ENCODE measurements around the gene MICU2.
"Not testable (repeated sequence)": the region's sequence is repeated elsewhere in the genome, so short reads cannot be mapped to it uniquely, and the experiment has no call there.

The MICU2 gene

GRCh38 chr13:21595546-21595822 is 8.5 kb downstream of the MICU2 start:
- intact Hi-C loops (cut with DNase I), result no loop called here

GRCh38 chr13:21594715-21595545 is 9.0 kb downstream of the MICU2 start:
- DNase-seq, result no peak
- intact Hi-C loops (cut with DNase I), result no loop called here

More at GRCh38 chr13:21595546-21595822, 8.5 kb downstream of the MICU2 start:
- no peak for DNase-seq

GRCh38 chr13:21590665-21591456 is 13.1 kb downstream of the MICU2 start:
- DNase-seq; intact Hi-C loops (cut with DNase I): not testable (repeated sequence)

GRCh38 chr13:21590231-21590630 is 13.7 kb downstream of the MICU2 start:
- intact Hi-C loops (cut with DNase I), result no loop called here
- DNase-seq, result no peak

- intact Hi-C loops (cut with DNase I); DNase-seq: not testable (repeated sequence)
Measured at GRCh38 chr13:21589510-21589909, 14.5 kb downstream of the MICU2 start.

GRCh38 chr13:21588411-21588810 is 15.6 kb downstream of the MICU2 start:
- DNase-seq; intact Hi-C loops (cut with DNase I): not testable (repeated sequence)

GRCh38 chr13:21584973-21585592 is 18.9 kb downstream of the MICU2 start:
- DNase-seq, result no peak
- intact Hi-C loops (cut with DNase I), result no loop called here

GRCh38 chr13:21583478-21583877 is 20.5 kb downstream of the MICU2 start:
- no peak for DNase-seq

GRCh38 chr13:21580736-21581135 is 23.2 kb downstream of the MICU2 start:
- DNase-seq, result no peak
- intact Hi-C loops (cut with DNase I), result no loop called here

More at GRCh38 chr13:21583478-21583877, 20.5 kb downstream of the MICU2 start:
- intact Hi-C loops (cut with DNase I), result no loop called here

GRCh38 chr13:21579754-21580316 is 24.1 kb downstream of the MICU2 start:
- intact Hi-C loops (cut with DNase I), result no loop called here
- no peak for DNase-seq

GRCh38 chr13:21578748-21579147 is 25.2 kb downstream of the MICU2 start:
- DNase-seq, result no peak
- intact Hi-C loops (cut with DNase I), result no loop called here

- intact Hi-C loops (cut with DNase I), result no loop called here
- no peak for DNase-seq
Measured at GRCh38 chr13:21576426-21576825, 27.5 kb downstream of the MICU2 start.

- DNase-seq, result no peak
- intact Hi-C loops (cut with DNase I), result no loop called here
Measured at GRCh38 chr13:21573920-21574712, 29.9 kb downstream of the MICU2 start.

GRCh38 chr13:21569686-21570085 is 34.3 kb downstream of the MICU2 start:
- no peak for DNase-seq
- intact Hi-C loops (cut with DNase I), result no loop called here

GRCh38 chr13:21568854-21569253 is 35.1 kb downstream of the MICU2 start:
- DNase-seq, result no peak
- intact Hi-C loops (cut with DNase I), result no loop called here

- no peak for DNase-seq
Measured at GRCh38 chr13:21567714-21568113, 36.3 kb downstream of the MICU2 start.

GRCh38 chr13:21557995-21558394 is 46.0 kb downstream of the MICU2 start:
- intact Hi-C loops (cut with DNase I), result no loop called here
- DNase-seq, result no peak

More at GRCh38 chr13:21567714-21568113, 36.3 kb downstream of the MICU2 start:
- intact Hi-C loops (cut with DNase I), result no loop called here

GRCh38 chr13:21556051-21556450 is 47.9 kb downstream of the MICU2 start:
- intact Hi-C loops (cut with DNase I), result no loop called here
- no peak for DNase-seq

GRCh38 chr13:21553261-21553660 is 50.7 kb downstream of the MICU2 start:
- intact Hi-C loops (cut with DNase I); DNase-seq: not testable (repeated sequence)

GRCh38 chr13:21550918-21551317 is 53.1 kb downstream of the MICU2 start:
- DNase-seq, result no peak
- intact Hi-C loops (cut with DNase I), result no loop called here
